SHP77 (cell line): ENCODE results near the gene SPNS3.

Experiments used
- DNase-seq, 2 experiments: peaks; one replicate each; lab custom pipeline; 2025; lab: John Stamatoyannopoulos, UW

Gene SPNS3

GRCh38 chr17:4530799-4531730, 97.3 kb downstream of the SPNS3 start:
- no peak for DNase-seq

- DNase-seq = no peak
These were observed 98.4 kb downstream of the SPNS3 start for GRCh38 chr17:4531988-4532736.

- no peak for DNase-seq
These were observed 99.3 kb downstream of the SPNS3 start for GRCh38 chr17:4532860-4533522.

GRCh38 chr17:4533523-4534504, 100.1 kb downstream of the SPNS3 start:
- DNase-seq = peak in 1 of 2 experiments; percentile 38

- DNase-seq = no peak
These were observed 100.8 kb downstream of the SPNS3 start for GRCh38 chr17:4534515-4534914.

- no peak for DNase-seq
These were observed 101.4 kb downstream of the SPNS3 start for GRCh38 chr17:4534928-4535666.

GRCh38 chr17:4535667-4536258, 102.0 kb downstream of the SPNS3 start:
- DNase-seq = no peak

- no peak for DNase-seq
These were observed 102.6 kb downstream of the SPNS3 start for GRCh38 chr17:4536259-4536741.

- no peak for DNase-seq
These were observed 103.1 kb downstream of the SPNS3 start for GRCh38 chr17:4536742-4537411.
